Peyer's patch (tissue), 4 donors: ENCODE data around the gene FARP1. TPM values are rescaled to one million over a fixed set of nuclear protein-coding genes. Genes with fewer than 3 reads are reported as not detected.

Experiments
- DNase-seq, 3 donors: peaks; one replicate each; pipeline ENCODE4 v3.0.0-alpha.2; 2017 to 2019
- H3K27ac ChIP-seq, 4 donors: fragments of 200-600 bp; sonication (generic); one replicate each; pipeline ENCODE4 v1.5.1; 2016 to 2019
- H3K27me3 ChIP-seq, 2 donors: fragments of 200-600 bp; sonication (generic); one replicate each; pipeline ENCODE4 v1.5.1; 2019
- H3K36me3 ChIP-seq, 3 donors: fragments of 200-600 bp; sonication (generic); one replicate each; pipeline ENCODE4 v1.5.1; 2016 to 2019
- H3K4me1 ChIP-seq, 4 donors: fragments of 200-600 bp; sonication (generic); one replicate each; pipeline ENCODE4 v1.5.1; 2016 to 2019
- H3K4me3 ChIP-seq, 4 donors: fragments of 200-600 bp; sonication (generic); 1 replicate in 3 of 4; 2 replicates in 1 of 4; pipeline ENCODE4 v1.5.1; 2016 to 2019; ENCODE audit warnings: mild to moderate bottlenecking in 1 of 4
- H3K9me3 ChIP-seq, 4 donors: fragments of 200-600 bp; sonication (generic); one replicate each; pipeline ENCODE4 v1.5.1; 2016 to 2019; ENCODE audit warnings: mild to moderate bottlenecking in 1 of 4
- CTCF ChIP-seq, 6 experiments: fragments of 450-650 bp in 4 of 6; fragments of 200-600 bp in 2 of 6; sonication (generic) in 1 of 6; IDR thresholded peaks; one replicate each; pipeline ENCODE4 v1.5.1; 2017 to 2019; ENCODE audit warnings: antibody characterized with exemption in 6 of 6, mild to moderate bottlenecking in 3 of 6, moderate library complexity in 1 of 6
- POLR2A ChIP-seq, 2 donors: fragments of 450-650 bp; IDR thresholded peaks; one replicate each; pipeline ENCODE4 v1.5.1; 2017; ENCODE audit warnings: antibody characterized with exemption in 2 of 2, mild to moderate bottlenecking in 2 of 2, moderate library complexity in 2 of 2
- total RNA-seq, 4 donors: library from RNA; depleted of rRNA; stranded (reverse); fragments of >200 nt; gene quantifications; one replicate each; pipeline ENCODE4 v1.1.0, GENCODE V29; 2016

The FARP1 gene
- total RNA-seq, 4 donors from 2014 or later, result 10.6 to 61.1 (median 14.9) TPM

- Histone ChIP-seq H3K27me3 (no peaks in the 10 kb centered on the region), H3K4me1 (peaks cover 0 to 23% (median 0%) of the 10 kb centered on the region in 4 donors), H3K4me3 (no peak overlapping the region), H3K9me3 (no peaks in the 10 kb centered on the region), H3K27ac (no peak overlapping the region), H3K36me3 (no peaks in the 10 kb centered on the region)
- no peak for DNase-seq
- TF ChIP-seq CTCF (IDR thresholded peaks at IDR 0.05) (no peak), POLR2A (IDR thresholded peaks at IDR 0.05) (no peak)
These were observed 154.9 kb downstream of the FARP1 start for GRCh38 chr13:98297745-98298144.

- no peak for DNase-seq
- no peak for TF ChIP-seq POLR2A (IDR thresholded peaks at IDR 0.05)
- TF ChIP-seq CTCF (IDR thresholded peaks at IDR 0.05), result no peak
- H3K27ac ChIP-seq, result no peak overlapping the region
- H3K4me1 ChIP-seq, result peaks cover 0 to 23% (median 0%) of the 10 kb centered on the region in 4 donors
- H3K27me3 ChIP-seq, result no peaks in the 10 kb centered on the region
- H3K4me3 ChIP-seq, result no peak overlapping the region
- no peaks in the 10 kb centered on the region for H3K36me3 ChIP-seq
- H3K9me3 ChIP-seq, result no peaks in the 10 kb centered on the region
These were observed 155.7 kb downstream of the FARP1 start for GRCh38 chr13:98298599-98298998.

GRCh38 chr13:98299235-98299965 is 156.5 kb downstream of the FARP1 start:
- H3K27ac ChIP-seq, result no peak overlapping the region
- TF ChIP-seq POLR2A (IDR thresholded peaks at IDR 0.05), result no peak
- no peak for TF ChIP-seq CTCF (IDR thresholded peaks at IDR 0.05)
- peaks cover 0 to 23% (median 0%) of the 10 kb centered on the region in 4 donors for H3K4me1 ChIP-seq

GRCh38 chr13:98299966-98300350 is 157.1 kb downstream of the FARP1 start:
- H3K4me1 ChIP-seq, result peaks cover 0 to 23% (median 0%) of the 10 kb centered on the region in 4 donors
- no peak for DNase-seq
- H3K36me3 ChIP-seq, result no peaks in the 10 kb centered on the region
- TF ChIP-seq POLR2A (IDR thresholded peaks at IDR 0.05), result no peak
- no peak for TF ChIP-seq CTCF (IDR thresholded peaks at IDR 0.05)
- no peak overlapping the region for H3K4me3 ChIP-seq
- no peaks in the 10 kb centered on the region for H3K9me3 ChIP-seq
- no peak overlapping the region for H3K27ac ChIP-seq
- no peaks in the 10 kb centered on the region for H3K27me3 ChIP-seq

More at GRCh38 chr13:98299235-98299965, 156.5 kb downstream of the FARP1 start:
- no peaks in the 10 kb centered on the region for H3K27me3 ChIP-seq
- no peak for DNase-seq
- H3K4me3 ChIP-seq, result no peak overlapping the region
- H3K36me3 ChIP-seq, result no peaks in the 10 kb centered on the region
- no peaks in the 10 kb centered on the region for H3K9me3 ChIP-seq

GRCh38 chr13:98300956-98301641 is 158.2 kb downstream of the FARP1 start:
- H3K4me1 ChIP-seq, result peaks cover 0 to 23% (median 0%) of the 10 kb centered on the region in 4 donors
- no peaks in the 10 kb centered on the region for H3K9me3 ChIP-seq
- H3K36me3 ChIP-seq, result no peaks in the 10 kb centered on the region
- TF ChIP-seq CTCF (IDR thresholded peaks at IDR 0.05) (no peak), POLR2A (IDR thresholded peaks at IDR 0.05) (no peak)
- no peaks in the 10 kb centered on the region for H3K27me3 ChIP-seq
- DNase-seq, result no peak
- no peak overlapping the region for H3K4me3 ChIP-seq
- peak overlapping the region in 2 of 4 donors; percentile 27 to 62 for H3K27ac ChIP-seq
